HG03045 (cell line): ENCODE measurements around the gene MYO1C.

Experiments
- ATAC-seq: cut with Tn5 transposase; IDR thresholded peaks from one replicate; pipeline ENCODE4 v1.9.1; 2021; ENCODE audit warnings: mild to moderate bottlenecking, moderate library complexity; ENCODE audit not compliant: unreplicated experiment

The MYO1C gene

GRCh38 chr17:1486802-1487695, 5.4 kb downstream of the MYO1C start:
- ATAC-seq: no peak

GRCh38 chr17:1485423-1486376, 6.8 kb downstream of the MYO1C start:
- peak; percentile 34 for ATAC-seq

GRCh38 chr17:1484676-1485422, 7.6 kb downstream of the MYO1C start:
- no peak for ATAC-seq

GRCh38 chr17:1484060-1484535, 8.4 kb downstream of the MYO1C start:
- no peak for ATAC-seq

GRCh38 chr17:1482680-1483079, 9.8 kb downstream of the MYO1C start:
- no peak for ATAC-seq

- no peak for ATAC-seq
Measured at GRCh38 chr17:1481736-1482135, 10.8 kb downstream of the MYO1C start.

- ATAC-seq: no peak
Measured at GRCh38 chr17:1480747-1481465, 11.6 kb downstream of the MYO1C start.

GRCh38 chr17:1478418-1478817, 14.1 kb downstream of the MYO1C start:
- no peak for ATAC-seq

- no peak for ATAC-seq
Measured at GRCh38 chr17:1475321-1475854, 17.1 kb downstream of the MYO1C start.

GRCh38 chr17:1474402-1475189, 17.9 kb downstream of the MYO1C start:
- peak; percentile 48 for ATAC-seq

GRCh38 chr17:1473841-1474240, 18.6 kb downstream of the MYO1C start:
- no peak for ATAC-seq

- ATAC-seq: no peak
Measured at GRCh38 chr17:1473170-1473569, 19.3 kb downstream of the MYO1C start.

- ATAC-seq: no peak
Measured at GRCh38 chr17:1471911-1472821, 20.3 kb downstream of the MYO1C start.

GRCh38 chr17:1471490-1471889, 21.0 kb downstream of the MYO1C start:
- ATAC-seq: no peak

- no peak for ATAC-seq
Measured at GRCh38 chr17:1470755-1471462, 21.6 kb downstream of the MYO1C start.

GRCh38 chr17:1470071-1470754, 22.3 kb downstream of the MYO1C start:
- ATAC-seq: no peak
